Measurements from ENCODE around the gene IQSEC3.

The IQSEC3 gene

DNA sequence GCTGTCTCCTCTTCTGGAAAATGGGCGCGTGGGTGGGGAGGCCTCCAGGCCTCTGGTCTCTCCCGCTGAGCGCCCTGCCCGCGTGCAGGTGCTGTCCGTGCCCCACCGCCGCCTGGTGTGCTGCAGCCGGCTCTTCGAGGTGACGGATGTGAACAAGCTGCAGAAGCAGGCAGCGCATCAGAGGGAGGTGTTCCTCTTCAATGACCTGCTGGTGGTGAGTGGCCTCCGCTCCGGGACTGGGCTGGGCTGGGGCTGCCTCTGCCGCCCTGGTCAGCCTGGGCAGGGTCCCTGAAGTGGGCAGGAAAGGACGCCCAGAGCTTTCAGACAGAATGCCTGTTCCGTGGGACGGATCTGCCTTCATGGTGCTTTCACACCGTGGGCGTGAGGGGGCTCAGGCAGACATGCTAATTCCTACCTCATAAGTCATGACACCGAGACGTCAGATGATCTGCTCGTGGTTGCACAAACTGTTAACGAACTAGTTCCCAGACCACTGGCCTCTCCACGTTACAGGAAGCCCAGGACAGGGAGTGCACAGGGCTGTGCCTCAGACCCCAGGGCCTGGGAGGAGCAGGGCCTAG lies 96.9 kb downstream of the IQSEC3 start:
- DNase-seq (ENCODE audit: low spot score): no peak

DNA sequence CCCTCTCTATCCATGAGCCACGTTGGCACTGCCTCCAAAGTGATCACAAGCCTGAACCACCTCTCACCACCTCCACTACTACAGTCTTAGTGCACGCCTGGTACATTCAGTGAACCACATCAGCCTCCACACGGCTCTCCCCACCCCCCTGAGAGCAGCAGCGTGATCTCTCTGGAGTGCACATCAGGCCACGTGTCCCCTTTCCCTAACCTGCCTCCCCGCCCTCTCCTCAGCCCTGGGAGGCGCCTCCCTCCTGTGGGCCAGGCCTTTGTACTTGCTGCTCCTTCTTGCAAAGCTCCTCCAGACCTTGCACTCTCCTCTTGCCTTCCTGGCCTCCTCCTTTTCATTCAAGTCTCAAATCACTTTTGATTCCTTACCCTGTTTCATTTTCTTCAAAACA lies 97.6 kb downstream of the IQSEC3 start:
- no peak for DNase-seq (ENCODE audit: low spot score)

DNA sequence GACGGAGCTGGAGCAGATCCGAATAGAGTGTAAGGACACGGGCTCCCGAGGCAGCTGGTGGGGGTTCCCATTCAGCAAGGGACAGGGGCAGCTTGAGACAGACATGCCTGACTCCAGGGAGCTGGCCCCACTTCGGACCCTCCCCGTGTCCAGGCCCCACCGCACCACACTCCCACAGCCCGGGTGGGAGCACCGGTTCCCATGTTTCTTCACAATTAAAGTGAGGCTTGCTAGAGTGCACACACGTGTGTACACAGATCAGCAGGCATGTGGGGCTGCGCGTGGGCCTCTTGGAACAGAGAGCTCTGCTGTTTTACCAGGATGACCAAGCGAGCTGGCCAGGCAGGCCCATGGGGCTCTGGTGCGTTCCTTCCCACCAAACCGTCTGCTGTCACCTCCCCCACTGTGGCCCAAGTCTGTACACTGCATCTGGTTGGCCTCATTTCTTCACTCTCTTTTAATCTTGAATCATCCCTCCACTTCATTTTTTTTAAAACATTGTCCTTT lies 99.3 kb downstream of the IQSEC3 start:
- DNase-seq (ENCODE audit: low spot score): no peak

DNA sequence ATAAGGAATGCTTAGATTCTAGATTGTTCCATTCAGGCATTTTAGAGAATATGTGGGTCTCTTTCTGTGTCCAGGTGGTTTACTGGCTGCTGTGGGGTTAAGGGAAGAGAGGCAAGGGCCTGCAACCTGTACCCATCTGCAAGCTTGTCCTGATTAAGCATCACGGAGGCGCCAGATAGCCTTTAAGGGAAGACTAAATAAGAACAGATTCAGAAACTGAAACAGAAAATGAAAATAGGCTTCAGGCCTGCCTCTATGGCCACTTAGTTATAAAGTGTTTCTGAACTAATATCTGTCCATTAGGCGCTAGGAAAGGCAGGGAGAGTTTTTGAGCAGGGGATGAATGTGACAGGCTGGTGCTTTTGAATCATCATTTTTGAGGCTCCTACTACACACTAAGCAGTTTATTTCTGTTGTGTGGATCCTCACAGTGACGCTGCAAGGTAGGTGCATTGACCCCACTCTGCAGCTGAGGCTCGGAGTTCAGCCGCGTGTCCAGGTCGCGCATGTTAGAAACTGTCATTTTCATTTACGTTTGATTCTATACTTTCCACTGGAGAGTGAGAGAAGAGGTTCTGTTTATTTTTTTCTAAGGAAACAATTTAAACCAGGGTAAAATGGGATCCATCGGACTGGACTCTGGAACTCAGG lies 100.0 kb downstream of the IQSEC3 start:
- DNase-seq (ENCODE audit: low spot score): no peak

- no peak for DNase-seq (ENCODE audit: low spot score)
Measured at GRCh38 chr12:167959-168600, 101.5 kb downstream of the IQSEC3 start.

- DNase-seq (ENCODE audit: low spot score): no peak
Measured at GRCh38 chr12:168763-169525, 102.4 kb downstream of the IQSEC3 start.

DNA sequence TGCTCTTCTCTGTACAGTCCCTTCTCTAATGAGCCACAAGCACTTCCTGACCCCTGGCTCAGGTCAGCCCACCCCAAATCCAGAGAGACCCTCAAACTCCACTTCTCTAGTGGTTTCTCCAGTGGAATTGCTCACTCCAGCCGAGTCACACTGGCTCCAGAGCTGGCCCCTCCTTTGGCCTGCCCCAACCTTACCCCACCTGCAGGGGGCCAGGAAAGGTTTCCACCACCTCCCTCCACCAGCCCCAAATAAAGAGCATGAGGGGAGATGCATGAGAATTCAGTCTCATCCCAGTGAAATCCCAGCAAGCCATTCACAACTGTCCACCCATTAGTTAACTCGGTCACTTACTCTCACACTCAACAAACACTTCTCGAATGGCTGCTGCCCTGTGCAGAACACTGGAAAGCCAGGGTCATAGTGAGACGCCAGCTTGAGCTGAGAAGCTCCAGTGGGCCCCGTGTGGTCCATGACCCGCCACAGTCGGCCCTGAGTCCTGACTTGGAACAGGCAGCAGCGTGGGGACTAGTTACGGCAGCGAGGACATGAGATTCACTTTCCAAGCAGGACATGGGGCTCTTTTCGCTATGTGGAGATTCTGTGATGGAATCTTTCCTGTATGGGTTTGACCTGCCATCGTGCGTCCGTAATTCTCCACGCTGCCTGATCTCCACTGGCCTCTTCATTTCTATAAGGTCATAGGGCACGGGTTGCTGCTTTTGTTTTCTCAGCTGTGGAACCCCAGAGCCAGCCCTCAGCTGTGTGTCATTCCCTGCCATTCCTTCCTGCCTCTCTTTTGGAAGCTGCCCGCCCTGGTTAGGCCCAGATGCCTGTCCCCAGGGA lies 103.2 kb downstream of the IQSEC3 start:
- DNase-seq (ENCODE audit: low spot score): no peak

DNA sequence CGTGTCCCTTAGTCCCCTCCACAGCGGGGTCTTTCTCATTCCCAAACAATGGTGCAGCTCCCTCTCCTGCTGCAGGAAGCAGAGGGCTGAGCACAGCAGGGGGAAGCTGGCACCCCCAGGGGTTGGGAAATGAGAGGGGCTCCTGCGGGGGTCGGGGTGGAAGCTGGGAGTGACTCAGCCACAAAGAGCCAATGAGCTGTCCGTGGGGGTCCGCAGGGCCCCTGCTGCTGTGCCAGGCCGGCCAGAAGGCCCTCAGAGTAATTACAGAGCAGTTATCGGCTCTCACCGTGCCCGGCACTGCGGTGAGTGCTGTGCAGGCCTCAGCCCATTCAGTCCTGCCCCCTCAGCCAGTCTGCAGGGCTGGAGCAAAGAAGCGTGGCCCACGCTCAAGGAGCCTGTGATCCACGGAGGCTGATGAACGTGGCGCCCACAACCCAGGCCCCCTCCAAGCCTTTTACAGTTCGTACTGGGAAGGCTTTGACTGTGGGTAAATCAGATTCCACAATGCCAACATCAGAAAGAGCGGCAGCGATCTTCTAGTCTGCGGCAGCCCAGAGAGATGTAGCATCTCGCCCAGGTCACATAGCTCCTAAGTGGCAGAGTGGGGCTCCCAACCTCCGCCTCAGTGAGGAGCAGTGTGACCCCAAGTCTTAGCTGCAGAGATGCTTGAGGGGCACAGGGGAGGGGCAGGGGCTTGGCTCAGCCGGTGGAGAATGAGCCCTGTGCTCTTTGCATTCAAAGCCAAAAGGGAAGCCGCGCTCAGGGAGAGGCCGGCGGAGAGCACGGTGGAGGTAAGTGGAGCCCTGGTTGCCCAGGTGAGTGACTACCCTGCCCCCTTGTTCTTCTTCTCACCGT lies 104.0 kb downstream of the IQSEC3 start:
- no peak for DNase-seq (ENCODE audit: low spot score)

GRCh38 chr12:171276-171675 lies 104.7 kb downstream of the IQSEC3 start:
- DNase-seq (ENCODE audit: low spot score): no peak

GRCh38 chr12:171743-172676 lies 105.4 kb downstream of the IQSEC3 start:
- DNase-seq (ENCODE audit: low spot score): no peak

DNA sequence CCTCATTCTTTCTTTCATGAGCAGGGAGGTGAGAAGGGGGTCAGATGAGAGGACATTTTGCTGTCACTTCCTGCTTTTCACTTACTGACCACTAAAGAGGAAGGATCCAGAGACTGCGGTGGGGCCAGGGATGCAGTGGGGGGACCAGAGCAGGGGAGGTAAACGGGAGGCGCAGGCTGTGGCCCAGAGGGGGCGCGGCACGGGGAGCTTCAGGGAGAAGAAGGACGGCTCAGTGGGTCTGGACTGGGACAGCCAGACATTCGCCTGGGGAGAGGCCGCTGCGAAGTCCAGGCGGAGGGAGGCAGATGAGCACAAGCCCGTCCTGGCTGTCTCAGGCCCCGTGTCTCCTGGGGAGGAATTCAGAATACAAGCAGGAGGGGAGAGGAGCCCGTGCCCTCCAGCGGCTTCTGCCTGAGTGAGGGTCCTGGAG lies 106.2 kb downstream of the IQSEC3 start:
- DNase-seq (ENCODE audit: low spot score): no peak

GRCh38 chr12:174124-174523 lies 107.6 kb downstream of the IQSEC3 start:
- DNase-seq (ENCODE audit: low spot score): no peak

DNA sequence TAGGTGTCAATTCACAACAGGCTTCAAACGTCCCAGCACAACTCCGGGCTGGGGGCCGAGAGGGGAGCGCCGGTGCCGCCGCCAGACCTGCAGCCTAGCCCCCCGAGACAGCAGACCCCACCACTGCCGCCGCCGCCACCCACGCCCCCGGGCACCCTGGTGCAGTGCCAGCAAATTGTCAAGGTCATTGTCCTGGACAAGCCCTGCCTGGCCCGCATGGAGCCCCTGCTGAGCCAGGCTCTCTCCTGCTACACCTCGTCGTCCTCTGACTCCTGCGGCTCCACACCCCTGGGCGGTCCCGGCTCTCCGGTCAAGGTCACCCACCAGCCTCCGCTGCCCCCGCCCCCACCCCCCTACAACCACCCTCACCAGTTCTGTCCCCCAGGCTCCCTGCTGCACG lies 108.0 kb downstream of the IQSEC3 start:
- DNase-seq (ENCODE audit: low spot score): no peak

GRCh38 chr12:175250-175649 lies 108.7 kb downstream of the IQSEC3 start:
- DNase-seq (ENCODE audit: low spot score): no peak

- DNase-seq (ENCODE audit: low spot score): no peak
Measured at GRCh38 chr12:175759-176158, 109.2 kb downstream of the IQSEC3 start.

DNA sequence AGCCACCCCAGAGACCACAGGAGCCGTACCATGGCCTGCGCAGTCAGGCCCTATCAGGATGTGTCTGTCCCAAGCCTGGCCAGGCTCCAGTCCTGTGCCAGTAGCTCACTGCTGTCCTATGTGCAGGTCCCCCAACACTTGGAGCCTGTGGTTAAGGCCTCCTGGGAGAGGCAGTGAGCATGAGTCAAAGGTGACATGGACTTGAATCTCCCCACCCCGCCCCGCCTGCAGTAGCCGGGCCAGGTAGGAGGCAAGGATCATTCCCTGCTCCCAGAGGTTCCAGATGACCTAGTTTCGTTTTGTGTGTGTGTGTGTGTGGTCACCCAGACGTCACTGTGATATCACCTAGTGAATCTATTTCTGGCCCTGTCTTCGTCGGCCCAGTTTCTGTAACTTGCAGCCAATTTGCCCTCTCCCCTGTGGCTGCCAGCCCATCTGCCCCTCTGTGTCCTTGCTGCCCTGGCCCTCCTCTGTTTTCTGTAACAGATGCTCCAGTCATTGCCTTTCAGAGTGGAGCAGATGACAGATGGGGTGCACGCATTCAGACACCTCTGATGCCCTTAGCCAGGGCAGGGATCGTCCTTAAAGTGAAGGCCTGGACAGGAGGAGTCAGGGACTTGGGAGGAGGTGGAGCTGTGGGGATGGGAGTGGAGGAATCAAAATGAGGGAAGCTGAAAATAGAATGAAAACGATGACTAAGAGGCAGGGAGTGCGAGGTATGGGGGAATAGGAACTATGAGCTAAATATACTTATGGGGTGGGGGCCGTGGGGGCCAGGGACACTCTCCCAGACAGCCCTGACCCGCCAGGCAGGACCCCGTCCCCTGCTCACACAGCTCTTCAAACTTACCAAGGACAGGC lies 110.0 kb downstream of the IQSEC3 start:
- no peak for DNase-seq (ENCODE audit: low spot score)

GRCh38 chr12:177336-177979 lies 110.9 kb downstream of the IQSEC3 start:
- DNase-seq (ENCODE audit: low spot score): no peak
